Neuron (in vitro differentiated cells): ENCODE data around the gene CCDC82.
"Not testable (repeated sequence)": the region's sequence is repeated elsewhere in the genome, so short reads cannot be mapped to it uniquely, and the experiment has no call there.

Experiments
- H2AFZ ChIP-seq: one replicate; pipeline ENCODE4 v1.6.1; 2013; ENCODE audit warnings: low read depth, mild to moderate bottlenecking, inconsistent platforms, low read length, moderate library complexity
- H3K27me3 ChIP-seq: one replicate; pipeline ENCODE4 v1.6.1; 2013; ENCODE audit warnings: low read length; ENCODE audit not compliant: insufficient read depth
- H3K36me3 ChIP-seq: one replicate; pipeline ENCODE4 v1.6.1; 2013; ENCODE audit warnings: low read length; ENCODE audit not compliant: insufficient read depth
- H3K4me1 ChIP-seq: one replicate; pipeline ENCODE4 v1.6.1; 2013; ENCODE audit warnings: low read length; ENCODE audit not compliant: insufficient read depth
- H3K4me3 ChIP-seq: 2 replicates; pipeline ENCODE4 v1.5.1; 2013; ENCODE audit warnings: mild to moderate bottlenecking, low read length, moderate library complexity
- H3K9me3 ChIP-seq: one replicate; pipeline ENCODE4 v1.6.1; 2013; ENCODE audit warnings: low read length

Gene CCDC82

GRCh38 chr11:96389720-96390487, at the start of gene CCDC82, which contains the start of gene JRKL:
Gene CCDC82, minus strand, starts transcription at chr11:96389912. Its CDS starts 5,165 bp downstream, at chr11:96384747.
Gene JRKL, plus strand, starts transcription at chr11:96390013. Its CDS starts 637 bp downstream, at chr11:96390650.
- no peaks in the 10 kb centered on the region for H3K27me3 ChIP-seq
- H2AFZ ChIP-seq: peak within 1 kb of the TSS; percentile 99
- H3K36me3 ChIP-seq: peaks cover 14% of the 10 kb centered on the region
- H3K9me3 ChIP-seq: no peaks in the 10 kb centered on the region
- peaks cover 30% of the 10 kb centered on the region for H3K4me1 ChIP-seq
- peak within 1 kb of the TSS; percentile 78 for H3K4me3 ChIP-seq

- H2AFZ ChIP-seq, H3K36me3 ChIP-seq, H3K27me3 ChIP-seq: not testable (repeated sequence)
These were observed 42.9 kb upstream of the CCDC82 start for GRCh38 chr11:96432654-96433053.

GRCh38 chr11:96430668-96431067, 41.0 kb upstream of the CCDC82 start:
- no peaks in the 10 kb centered on the region for H3K36me3 ChIP-seq
- no peak overlapping the region for H2AFZ ChIP-seq
- H3K4me3 ChIP-seq: no peak overlapping the region
- H3K9me3 ChIP-seq: peaks cover 2% of the 10 kb centered on the region
- H3K27me3 ChIP-seq: no peaks in the 10 kb centered on the region
- H3K4me1 ChIP-seq: peaks cover 9% of the 10 kb centered on the region

More at GRCh38 chr11:96432654-96433053, 42.9 kb upstream of the CCDC82 start:
- not testable (repeated sequence) for H3K4me3 ChIP-seq, H3K4me1 ChIP-seq, H3K9me3 ChIP-seq

GRCh38 chr11:96424693-96425092, 35.0 kb upstream of the CCDC82 start:
- Histone ChIP-seq H3K27me3 (no peaks in the 10 kb centered on the region), H3K36me3 (no peaks in the 10 kb centered on the region), H2AFZ (no peak overlapping the region), H3K4me1 (peaks cover 16% of the 10 kb centered on the region), H3K9me3 (peaks cover 2% of the 10 kb centered on the region), H3K4me3 (no peak overlapping the region)

- Histone ChIP-seq H3K4me3 (no peak overlapping the region), H2AFZ (no peak overlapping the region), H3K9me3 (peaks cover 2% of the 10 kb centered on the region), H3K27me3 (peaks cover 1% of the 10 kb centered on the region), H3K36me3 (no peaks in the 10 kb centered on the region), H3K4me1 (no peaks in the 10 kb centered on the region)
These were observed 23.7 kb upstream of the CCDC82 start for GRCh38 chr11:96413408-96413807.

GRCh38 chr11:96412761-96413381, 23.2 kb upstream of the CCDC82 start:
- H3K9me3 ChIP-seq: peaks cover 2% of the 10 kb centered on the region
- no peaks in the 10 kb centered on the region for H3K4me1 ChIP-seq
- H3K36me3 ChIP-seq: no peaks in the 10 kb centered on the region
- no peaks in the 10 kb centered on the region for H3K27me3 ChIP-seq
- H3K4me3 ChIP-seq: no peak overlapping the region
- H2AFZ ChIP-seq: no peak overlapping the region

- peak overlapping the region; percentile 36 for H2AFZ ChIP-seq
- not testable (repeated sequence) for H3K9me3 ChIP-seq, H3K4me1 ChIP-seq, H3K27me3 ChIP-seq, H3K36me3 ChIP-seq
- peak overlapping the region; percentile 42 for H3K4me3 ChIP-seq
These were observed 21.7 kb upstream of the CCDC82 start for GRCh38 chr11:96411412-96411811.

- H3K4me3 ChIP-seq: no peak overlapping the region
- no peaks in the 10 kb centered on the region for H3K36me3 ChIP-seq
- H3K9me3 ChIP-seq: no peaks in the 10 kb centered on the region
- no peak overlapping the region for H2AFZ ChIP-seq
- no peaks in the 10 kb centered on the region for H3K4me1 ChIP-seq
- H3K27me3 ChIP-seq: no peaks in the 10 kb centered on the region
These were observed 11.0 kb upstream of the CCDC82 start for GRCh38 chr11:96400697-96401096.

GRCh38 chr11:96397863-96398262, 8.2 kb upstream of the CCDC82 start:
- Histone ChIP-seq H3K9me3 (no peaks in the 10 kb centered on the region), H3K27me3 (no peaks in the 10 kb centered on the region), H3K36me3 (no peaks in the 10 kb centered on the region), H3K4me3 (no peak overlapping the region), H3K4me1 (no peaks in the 10 kb centered on the region), H2AFZ (no peak overlapping the region)

- H3K9me3 ChIP-seq: no peaks in the 10 kb centered on the region
- peaks cover under 1% of the 10 kb centered on the region for H3K4me1 ChIP-seq
- no peak overlapping the region for H3K4me3 ChIP-seq
- no peaks in the 10 kb centered on the region for H3K36me3 ChIP-seq
- no peak overlapping the region for H2AFZ ChIP-seq
- no peaks in the 10 kb centered on the region for H3K27me3 ChIP-seq
These were observed 6.9 kb upstream of the CCDC82 start for GRCh38 chr11:96396637-96397036.

- H3K4me1 ChIP-seq: peaks cover 13% of the 10 kb centered on the region
- H3K4me3 ChIP-seq: no peak overlapping the region
- H3K36me3 ChIP-seq: no peaks in the 10 kb centered on the region
- H3K27me3 ChIP-seq: no peaks in the 10 kb centered on the region
- H3K9me3 ChIP-seq: no peaks in the 10 kb centered on the region
- H2AFZ ChIP-seq: no peak overlapping the region
These were observed 5.1 kb upstream of the CCDC82 start for GRCh38 chr11:96394773-96395172.

- Histone ChIP-seq H2AFZ (no peak overlapping the region), H3K9me3 (no peaks in the 10 kb centered on the region), H3K27me3 (no peaks in the 10 kb centered on the region), H3K4me1 (peaks cover 14% of the 10 kb centered on the region), H3K4me3 (no peak overlapping the region), H3K36me3 (no peaks in the 10 kb centered on the region)
These were observed 4.1 kb upstream of the CCDC82 start for GRCh38 chr11:96393753-96394348.

GRCh38 chr11:96391698-96392307, 2.1 kb upstream of the CCDC82 start:
- H3K36me3 ChIP-seq: peaks cover 3% of the 10 kb centered on the region
- no peaks in the 10 kb centered on the region for H3K27me3 ChIP-seq
- H3K4me1 ChIP-seq: peaks cover 30% of the 10 kb centered on the region
- no peak overlapping the region for H2AFZ ChIP-seq
- no peaks in the 10 kb centered on the region for H3K9me3 ChIP-seq
- no peak overlapping the region for H3K4me3 ChIP-seq
